AML-193 (cell line): ENCODE measurements around the gene SUMF1.

Experiments
- DNase-seq, 2 experiments: peaks; one replicate each; lab custom pipeline; 2025; lab: John Stamatoyannopoulos, UW

The SUMF1 gene

DNA sequence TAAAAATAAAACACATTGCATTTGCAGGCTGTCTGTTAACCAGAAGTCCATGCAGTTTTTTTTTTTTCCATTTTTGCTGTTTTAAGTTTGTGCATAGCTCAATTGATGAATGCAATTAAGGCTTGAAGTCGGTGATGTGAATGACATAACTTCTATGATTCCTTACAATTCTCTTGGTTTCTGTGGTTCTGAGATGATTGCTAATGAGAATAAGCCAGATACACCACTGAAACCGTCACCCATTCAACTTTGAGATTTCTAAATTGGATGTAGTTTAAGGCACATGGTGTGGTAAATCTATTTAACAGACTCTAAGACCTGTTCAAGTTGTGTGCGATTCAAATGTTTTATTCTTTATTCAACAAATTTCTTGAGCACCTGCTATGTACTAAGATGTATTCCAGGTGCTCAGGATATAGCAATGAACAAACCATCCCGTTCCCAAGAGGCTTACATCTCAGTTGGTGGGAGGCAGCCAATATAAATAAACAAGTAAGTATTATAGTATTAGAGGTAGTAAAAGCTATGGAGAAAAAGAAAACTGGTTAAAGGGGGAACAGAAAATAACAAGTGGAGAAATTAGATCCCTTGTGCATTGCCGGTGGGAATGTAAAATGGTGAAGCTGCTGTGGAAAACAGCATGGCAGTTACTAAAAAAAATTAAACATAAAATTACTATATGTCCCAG, 30.1 kb upstream of the SUMF1 start:
- no peak for DNase-seq

DNA sequence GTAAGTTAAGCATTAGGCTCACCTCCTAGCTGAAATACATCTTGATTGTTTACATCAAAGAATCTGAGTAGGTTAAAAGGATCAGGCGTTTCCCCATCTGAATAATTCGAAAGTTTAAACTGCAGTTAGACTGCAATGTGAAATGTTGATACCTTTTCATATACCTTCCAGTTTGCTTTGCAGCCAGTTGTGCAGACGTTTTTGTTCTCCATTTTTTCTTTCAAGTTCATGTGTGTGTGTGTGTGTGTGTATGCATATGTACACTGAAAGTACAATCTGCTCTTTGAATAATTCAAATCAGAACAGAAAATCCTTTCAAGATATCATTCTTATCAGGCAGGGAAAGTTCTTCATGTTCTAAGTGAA, 29.0 kb upstream of the SUMF1 start:
- no peak for DNase-seq

DNA sequence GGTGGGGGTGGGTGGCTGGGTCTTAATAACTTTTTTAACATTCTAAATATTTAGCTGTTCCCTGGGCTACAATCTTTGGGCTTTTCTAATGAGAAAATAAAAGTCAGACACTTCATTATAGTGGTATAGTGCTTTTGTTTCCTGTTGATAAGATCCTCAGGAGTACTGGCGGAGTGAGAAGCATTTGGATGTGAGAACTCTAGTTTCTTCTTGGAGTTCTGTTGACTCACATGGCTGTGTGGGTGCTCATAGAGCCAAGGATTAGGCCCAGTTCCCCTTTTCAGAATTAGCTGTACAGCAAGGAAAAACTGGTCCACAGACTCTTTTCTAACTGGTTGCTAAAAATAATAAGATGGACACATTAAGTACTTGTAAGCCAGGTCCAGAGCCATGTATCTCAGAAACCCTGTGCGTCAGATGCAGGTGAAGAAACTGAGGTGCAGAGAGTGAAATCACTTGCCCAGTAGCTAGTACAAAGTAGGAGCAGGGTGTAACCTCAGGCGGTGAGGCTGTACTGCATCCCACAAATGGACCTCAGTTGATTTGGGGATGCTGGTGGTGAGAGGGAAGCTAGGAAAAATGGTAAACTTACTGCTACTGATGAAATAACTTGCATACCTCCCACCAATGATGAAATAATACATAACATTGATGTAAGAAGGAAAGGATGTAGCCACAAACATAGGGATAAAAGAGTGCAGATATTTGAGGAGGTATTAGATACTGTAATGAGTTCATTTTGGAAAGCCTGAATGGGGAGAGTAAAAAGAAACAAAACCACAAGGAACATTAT, 28.4 kb upstream of the SUMF1 start:
- peak; percentile 56 to 57 for DNase-seq

DNA sequence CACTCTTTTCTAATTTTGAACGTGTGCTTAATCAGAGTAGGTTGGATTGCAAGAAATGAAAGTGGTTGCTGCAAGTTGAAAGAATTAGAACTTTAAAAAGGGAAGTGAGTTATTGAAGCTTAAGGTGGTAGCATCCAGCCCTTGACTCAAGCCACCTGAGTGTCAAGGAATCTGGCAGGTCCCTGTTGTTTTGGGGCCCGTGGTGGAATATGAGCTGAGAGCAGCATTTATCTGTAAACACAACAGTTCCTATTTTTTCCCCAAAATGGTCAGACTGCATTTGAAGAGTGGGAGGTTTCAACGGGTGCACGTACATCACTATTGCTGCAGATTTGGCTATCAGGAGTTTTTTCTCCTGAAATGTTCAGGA, 27.8 kb upstream of the SUMF1 start:
- DNase-seq, result peak; percentile 46 to 61

DNA sequence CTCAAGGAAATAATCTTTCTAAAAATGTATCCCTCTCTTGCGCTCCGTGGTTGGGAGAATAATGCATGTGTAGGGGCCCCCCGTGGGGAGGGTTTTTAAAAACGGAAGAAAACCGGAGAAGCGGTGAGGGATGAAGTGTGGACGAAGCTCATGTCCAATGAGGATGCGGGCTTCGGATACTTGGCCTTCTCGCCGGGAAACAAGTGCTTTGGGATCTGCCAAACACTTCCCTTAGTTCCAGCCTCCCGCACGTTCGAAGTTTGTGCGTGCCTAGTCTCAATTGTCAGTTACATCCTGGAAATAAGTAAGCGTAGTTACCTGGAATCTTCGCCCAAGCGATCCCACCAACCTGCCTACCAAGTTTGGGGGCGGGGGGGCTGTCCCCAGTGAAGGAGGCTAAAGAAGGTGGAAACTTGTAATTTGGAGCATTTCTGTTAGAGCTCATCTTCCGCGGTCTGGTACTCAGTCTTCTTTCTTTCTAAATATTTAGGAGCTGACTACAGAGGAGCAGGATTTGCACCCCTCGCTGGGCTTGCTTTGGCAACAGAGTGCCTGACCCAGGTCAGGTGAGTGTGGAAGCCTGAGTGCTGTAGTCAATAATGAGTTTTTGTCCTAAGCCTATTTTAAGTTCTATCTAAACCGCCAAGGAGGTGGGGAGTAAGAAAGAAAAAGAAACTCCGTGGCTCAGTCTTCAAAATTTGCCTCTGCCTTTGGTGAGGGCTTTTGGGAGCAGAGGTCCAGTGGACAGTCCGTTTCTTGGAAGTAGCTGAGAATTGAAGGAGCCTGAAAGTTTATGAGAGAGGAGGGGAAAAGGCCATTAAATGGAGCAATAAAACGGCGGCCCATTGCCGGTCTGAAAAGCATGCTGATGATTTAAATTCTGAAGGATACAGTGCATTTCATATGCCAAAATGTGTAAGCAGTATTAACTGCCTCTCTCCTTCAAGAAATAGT, 27.1 kb upstream of the SUMF1 start:
- DNase-seq, result peak; percentile 47 to 61

DNA sequence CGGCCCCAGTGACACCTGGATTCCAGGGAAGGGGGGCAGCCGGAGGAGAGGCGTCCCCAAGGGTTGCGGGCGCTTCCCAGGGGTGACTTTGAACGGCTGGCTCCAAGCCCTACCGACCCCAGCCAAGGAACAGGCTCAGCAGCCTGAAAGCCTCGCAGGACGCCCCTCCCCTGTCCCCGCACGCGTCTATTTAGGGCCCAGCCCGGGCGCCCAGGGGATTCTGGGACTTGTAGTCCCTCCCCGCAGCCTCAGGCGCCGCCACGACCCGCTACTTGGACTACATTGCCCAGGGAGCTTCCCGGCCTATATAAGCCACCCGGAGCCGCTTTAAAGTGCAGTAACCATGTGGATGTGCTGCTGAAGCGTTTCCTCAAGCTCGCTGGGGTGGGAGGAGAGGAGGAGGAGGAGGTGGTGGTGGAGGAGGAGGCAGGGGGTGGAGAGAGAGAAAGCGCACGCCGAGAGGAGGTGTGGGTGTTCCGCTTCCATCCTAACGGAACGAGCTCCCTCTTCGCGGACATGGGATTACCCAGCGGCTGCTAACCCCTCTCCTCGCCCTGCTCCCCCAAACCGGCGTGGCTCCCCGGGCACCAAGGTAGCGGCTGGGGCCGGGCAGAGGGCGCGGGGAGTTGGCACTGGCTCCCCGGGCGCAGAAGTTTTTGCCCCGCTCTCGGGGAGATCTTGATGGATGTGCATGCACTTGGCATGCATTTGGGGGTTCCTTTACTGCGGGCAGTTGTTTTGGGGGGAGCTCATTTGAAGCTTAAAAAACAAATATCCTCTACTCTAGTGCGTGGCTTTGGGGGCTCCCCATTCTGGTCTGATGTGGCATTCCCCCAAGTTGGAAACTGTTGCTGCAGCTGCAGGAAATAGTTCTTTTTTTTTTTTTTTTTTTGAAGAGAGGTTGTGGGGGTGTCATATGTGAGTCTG, 26.2 kb upstream of the SUMF1 start, which contains the start of gene ITPR1:
Gene ITPR1 (plus strand): TSS at position 335 of the 927 bp plus-strand sequence. CDS start 23,144 bp downstream, outside the sequence.
- peak; percentile 100 for DNase-seq

DNA sequence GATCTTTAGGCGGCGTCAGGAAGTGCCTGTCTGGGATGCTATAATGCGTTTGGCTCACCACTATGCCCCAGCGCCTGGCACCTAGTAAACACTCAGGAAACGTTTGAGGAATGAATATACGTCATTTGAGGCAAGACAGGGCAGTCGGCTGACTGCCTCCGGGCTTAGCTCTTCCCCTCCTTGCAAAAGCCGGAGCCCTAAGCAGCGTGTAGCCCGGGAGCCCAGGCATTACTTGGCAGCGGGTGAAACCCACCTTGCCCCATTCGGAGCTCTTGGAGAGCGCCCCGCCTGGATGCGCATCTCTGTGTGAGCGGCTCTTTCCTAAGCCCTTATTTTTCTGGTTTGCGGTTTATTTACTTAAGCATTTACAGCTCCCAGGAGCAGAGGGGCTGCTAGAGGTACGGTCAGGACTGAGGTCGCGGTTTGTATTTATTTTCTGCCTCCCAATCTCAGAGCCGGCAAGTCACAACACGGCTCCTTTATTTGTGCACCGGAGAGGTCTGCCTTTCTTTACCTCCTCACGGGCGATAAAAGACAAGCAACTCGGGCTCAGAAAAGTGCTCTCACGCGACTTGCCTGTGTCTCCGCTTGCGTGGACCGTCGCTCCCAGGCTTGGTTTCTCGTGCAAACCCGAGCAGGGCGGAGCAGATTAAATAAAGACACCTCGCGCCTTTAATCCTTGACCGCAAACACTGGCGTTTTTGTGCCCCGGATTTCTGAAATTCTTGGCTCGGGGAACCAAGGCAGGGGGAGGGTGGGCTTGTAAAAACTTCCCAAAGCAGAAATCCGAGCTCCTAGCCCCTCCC, 25.3 kb upstream of the SUMF1 start:
- DNase-seq, result peak; percentile 68 to 72

DNA sequence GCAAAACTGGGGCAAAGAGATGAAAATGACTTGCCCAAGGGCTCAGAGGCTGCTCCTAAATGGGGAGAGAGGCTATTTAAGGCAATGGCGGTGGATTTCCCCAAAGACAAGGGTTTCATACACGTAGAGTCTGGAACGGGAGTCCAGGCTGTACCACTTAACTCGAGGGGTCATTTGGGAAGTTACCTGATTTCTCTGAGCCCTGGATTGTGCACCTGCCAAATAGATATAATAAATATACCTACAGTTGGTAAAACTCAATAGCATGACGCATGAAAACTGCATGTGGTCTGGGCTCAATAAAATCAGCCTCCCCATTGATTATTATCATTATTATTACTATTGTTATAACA, 24.8 kb upstream of the SUMF1 start:
- no peak for DNase-seq

DNA sequence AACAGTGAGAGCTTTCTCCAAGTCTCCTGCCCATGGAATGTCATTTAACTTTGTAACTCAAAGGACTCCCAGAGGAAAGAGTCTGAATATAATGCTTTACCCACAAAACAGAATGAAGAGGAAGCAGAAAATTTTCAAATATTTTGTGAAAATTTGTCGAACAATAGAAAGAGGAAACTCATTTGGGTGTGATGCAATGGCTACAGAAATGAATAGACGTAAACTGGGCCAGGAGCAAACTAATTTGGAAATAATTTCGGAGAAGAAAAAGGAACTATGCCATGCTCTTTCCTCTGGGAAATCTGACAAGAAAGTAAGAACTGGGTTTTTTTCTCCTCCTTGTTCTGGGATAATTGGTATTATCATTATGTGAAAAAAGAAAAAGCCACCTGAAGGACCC, 11.2 kb upstream of the SUMF1 start:
- peak; percentile 92 to 93 for DNase-seq

DNA sequence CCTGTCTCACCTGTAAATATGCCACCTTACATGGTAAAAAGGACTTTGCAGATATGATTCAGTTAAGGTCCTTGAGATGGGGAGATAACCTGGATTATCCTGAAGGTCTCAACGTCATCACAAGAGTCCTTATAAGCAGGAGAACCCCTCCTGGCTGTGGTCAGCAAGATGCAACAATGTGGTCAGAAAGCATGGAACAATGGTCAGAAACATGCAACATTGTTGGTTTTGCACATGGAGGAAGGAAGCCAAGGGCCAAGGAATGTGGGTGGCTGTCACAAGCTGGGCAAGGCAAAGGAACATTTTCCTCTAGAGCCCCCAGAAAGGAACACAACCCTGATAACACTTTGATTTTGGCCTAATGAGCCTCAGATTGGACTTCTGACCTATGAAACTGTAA, 9.4 kb upstream of the SUMF1 start:
- DNase-seq, result no peak

DNA sequence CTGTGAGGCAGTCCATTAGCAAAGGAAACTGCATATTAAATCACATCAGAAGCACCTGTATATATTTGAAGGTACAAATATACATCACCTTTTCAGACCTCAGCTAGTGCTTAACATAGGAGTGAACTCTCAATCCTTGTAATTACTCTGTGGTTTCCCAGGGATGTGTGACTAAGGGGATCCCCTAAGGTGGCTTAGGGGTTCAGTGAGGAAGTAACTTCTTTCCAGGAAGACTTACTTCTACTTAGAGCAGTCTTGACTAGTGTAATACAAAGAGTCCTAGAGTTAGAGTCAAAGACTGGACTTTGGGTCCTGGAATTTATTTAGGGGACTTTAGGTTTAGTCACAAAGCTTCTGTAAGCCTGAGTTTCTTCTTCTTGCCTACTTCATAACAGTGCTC, 8.7 kb upstream of the SUMF1 start:
- peak; percentile 24 to 28 for DNase-seq

DNA sequence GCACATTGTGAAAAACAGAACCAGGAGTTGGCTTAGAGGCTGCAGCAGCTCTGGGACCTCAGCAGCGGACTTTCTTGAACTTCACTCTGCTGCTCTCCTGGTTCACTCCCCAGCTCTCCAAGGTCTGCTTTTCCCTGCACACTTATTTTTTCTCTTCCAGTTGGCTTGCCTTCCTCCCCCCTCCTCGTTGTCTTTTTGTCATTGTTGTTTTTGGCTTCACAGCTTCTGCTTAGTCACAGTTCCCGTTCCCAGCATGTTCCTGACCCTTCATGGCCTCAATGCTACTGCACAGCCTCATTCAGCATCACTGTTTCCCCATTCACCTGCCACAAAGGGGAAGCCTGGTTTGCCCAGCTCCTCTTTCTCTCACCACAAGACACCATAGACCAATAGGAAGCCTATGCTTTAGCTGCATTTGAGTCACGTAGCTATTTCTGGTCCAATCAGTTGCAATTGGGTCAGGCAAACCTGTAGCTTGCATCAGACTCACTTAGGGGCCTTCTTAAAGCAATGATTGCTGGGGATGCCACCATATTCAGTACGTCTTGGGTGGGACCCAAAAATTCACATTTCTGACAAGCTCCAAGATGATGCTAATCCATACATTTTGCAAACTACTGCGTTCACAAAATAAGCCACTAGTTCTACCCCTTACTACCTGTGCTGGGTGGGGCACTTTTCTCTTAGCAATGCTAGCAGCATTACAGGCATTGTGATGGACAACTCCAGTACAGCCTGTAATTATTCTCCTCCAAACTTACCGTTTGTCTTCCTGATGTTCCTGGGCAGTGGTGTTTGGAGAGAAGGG, 7.8 kb upstream of the SUMF1 start:
- peak; percentile 99 for DNase-seq

DNA sequence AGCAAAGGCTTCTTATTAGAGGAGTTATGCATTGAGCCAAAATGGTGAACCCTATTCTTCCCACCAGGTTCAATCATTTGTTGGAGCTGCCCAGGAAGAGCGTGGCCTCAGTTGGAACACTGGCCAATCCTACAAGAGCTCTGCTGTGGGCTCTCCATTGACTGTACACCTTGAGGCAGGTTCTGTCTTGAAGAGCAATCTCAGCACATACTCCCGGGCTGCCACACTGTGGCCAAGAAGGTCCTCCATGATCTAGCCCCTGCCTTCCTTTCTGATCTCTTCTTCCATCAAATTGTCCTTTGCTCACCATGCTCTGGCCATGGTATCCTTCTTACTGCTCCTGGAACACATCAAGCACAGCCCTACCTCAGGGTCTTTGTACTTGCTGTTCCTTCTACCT, 5.7 kb upstream of the SUMF1 start:
- DNase-seq, result no peak

DNA sequence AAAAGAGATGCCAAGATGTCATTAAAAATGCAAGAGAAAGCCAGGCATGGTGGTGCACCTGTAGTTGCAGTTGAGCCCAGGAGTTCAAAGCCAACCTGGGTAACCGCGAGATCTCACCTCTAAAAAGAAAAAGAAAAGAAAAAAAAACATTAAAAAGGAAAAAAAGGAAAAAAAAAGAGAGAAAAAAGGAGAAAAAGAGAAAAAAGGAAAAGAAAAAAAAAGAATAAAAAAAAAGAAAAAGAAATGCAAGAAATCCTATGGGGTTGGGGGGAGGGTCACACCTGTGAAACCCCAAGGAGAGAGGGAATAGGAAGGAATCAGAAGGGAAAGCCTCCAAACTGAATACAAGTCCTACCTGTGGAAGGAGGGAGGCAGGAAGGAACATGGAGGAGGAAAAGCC, 5.2 kb upstream of the SUMF1 start:
- DNase-seq, result no peak

DNA sequence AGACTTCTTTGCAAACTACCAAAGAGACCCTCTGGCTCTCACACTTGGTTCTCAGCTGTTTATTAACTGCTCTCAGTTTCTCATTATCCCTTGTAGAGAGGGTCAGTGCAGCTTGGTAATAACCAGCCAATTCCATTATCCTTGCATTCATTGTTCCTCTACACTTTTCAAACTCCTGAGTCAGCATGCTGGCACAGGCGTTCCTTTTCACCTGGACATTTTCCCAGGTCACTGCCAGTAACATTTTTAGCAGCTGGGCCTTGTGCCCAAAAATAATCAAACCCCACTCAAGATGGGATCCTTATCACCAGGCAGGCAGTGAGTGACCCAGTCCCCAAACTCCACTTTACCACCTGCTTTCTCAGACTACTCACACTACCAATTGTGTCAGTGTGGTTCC, 4.8 kb upstream of the SUMF1 start:
- DNase-seq, result no peak

DNA sequence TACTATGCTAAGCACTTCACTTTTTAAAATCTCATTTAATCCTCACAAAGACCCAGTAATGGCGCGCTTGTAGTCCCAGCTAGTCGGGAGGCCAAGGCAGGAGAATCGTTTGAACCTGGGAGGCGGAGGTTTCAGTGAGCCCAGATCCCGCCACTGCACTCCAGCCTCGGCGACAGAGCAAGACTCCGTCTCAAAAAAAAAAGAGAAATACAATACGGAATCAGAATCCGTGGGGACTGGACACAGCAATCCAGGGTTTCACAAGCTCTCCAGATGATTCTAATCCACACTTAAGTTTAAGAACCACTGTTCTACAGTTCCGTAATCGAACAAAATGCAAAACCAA, 426 bp upstream of the SUMF1 start:
- no peak for DNase-seq

DNA sequence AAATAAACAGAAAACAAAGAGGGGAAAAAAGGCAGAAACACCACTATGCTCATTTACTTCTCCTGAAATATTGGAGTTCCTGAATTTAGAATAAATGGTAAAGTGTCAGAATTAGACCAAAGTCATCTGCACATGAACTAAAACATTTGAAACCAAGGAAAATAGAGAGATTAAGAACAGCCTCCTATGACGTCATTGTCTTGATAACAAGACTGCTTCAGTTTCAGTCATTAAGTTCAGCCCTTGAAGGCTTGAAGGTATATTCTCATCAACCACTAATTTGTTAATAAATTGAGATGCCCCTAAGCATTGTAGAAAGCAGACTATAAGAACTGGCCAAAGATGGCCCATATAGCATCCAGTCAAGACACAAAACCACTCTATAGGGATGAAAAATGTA, 2.5 kb downstream of the SUMF1 start:
- no peak for DNase-seq

DNA sequence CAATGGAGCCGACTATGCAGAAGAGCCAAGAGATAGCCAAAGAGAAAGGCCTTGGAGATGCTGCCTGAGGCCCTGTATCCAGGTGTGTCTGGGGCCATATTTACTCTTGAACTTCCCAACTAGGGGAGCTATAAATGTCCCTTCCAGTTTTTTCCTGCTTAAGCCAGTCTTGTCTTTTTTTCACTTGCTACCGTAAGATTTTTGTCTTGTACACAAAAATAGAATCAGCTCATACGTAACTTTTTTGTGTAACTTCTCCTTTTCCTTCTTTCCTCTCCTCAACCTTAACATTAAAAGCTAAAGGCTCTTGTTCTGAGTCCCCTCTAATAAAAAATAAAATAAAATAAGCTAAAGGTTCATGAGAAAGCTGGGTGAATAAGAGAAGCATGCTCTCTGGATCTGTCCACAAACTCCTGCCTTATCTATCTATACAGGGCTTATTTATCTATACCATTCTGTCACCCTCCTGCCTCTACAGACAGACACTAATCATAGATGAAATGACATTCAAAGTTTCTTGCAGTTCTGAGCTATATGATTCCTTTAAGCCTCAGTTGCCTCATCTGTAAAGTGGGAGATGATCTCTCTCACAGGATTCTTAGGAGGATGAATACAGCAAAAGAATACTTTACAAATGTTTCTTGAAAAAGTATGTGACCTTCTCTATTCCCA, 4.6 kb downstream of the SUMF1 start:
- DNase-seq, result peak; percentile 50 to 61

DNA sequence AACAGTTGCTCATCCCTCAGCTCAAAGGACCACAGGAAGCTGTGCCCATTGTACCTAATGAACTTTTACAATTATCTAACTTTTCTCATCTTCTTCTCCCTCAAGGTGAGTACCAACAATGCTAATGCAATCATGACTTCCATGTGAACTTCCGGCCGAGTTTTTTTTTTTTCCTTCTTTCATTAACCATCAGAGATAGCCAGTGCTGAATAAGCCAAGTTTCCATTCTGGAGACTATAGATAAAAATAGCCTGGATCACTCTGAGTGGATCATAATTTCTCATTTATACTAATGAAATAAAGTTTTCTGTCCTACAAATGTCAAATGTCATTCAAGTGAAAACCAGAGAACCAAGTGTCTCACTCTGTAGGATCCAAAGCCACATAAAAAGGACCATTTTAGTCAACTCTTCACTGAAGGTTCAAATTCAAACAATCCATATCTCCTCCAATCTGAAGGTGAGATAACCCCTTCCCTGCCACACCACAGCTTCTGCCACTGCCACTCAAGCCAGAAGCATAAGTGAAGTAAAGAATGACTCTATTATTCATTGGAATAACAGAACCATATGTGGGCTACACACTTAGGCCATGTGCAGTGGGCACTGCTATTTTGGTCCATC, 5.5 kb downstream of the SUMF1 start:
- no peak for DNase-seq
